Lower lobe of right lung (tissue), 2 donors: ENCODE measurements around the gene PDLIM4. TPM values are rescaled to one million over a fixed set of nuclear protein-coding genes. Genes with fewer than 3 reads are reported as not detected.

Source experiments
- ATAC-seq, 2 donors: fragments of 200-7000 bp; cut with Tn5 transposase; one replicate each; pipeline ENCODE4 v1.9.1; 2020 to 2022; ENCODE audit warnings: mild to moderate bottlenecking in 2 of 2, moderate library complexity in 2 of 2
- DNase-seq: peaks from one replicate; pipeline ENCODE4 v3.0.0-alpha.2; 2020
- H3K27ac ChIP-seq: fragments of 200-600 bp; one replicate; pipeline ENCODE4 v1.8.0; 2022
- H3K27me3 ChIP-seq: fragments of 200-600 bp; one replicate; pipeline ENCODE4 v1.8.0; 2022; ENCODE audit warnings: low read depth
- H3K36me3 ChIP-seq: fragments of 200-600 bp; one replicate; pipeline ENCODE4 v1.8.0; 2022; ENCODE audit warnings: mild to moderate bottlenecking
- H3K4me1 ChIP-seq: fragments of 200-600 bp; one replicate; pipeline ENCODE4 v1.8.0; 2022
- H3K4me3 ChIP-seq: fragments of 200-600 bp; one replicate; pipeline ENCODE4 v1.8.0; 2022; ENCODE audit warnings: mild to moderate bottlenecking
- H3K9me3 ChIP-seq: fragments of 200-600 bp; one replicate; pipeline ENCODE4 v1.8.0; 2022
- intact Hi-C: fragments of 100-400 bp; cut with DNase I; formaldehyde crosslinking; loops from one replicate; pipeline ENCODE4 v1.11.0; 2022
- total RNA-seq: library from RNA; stranded (reverse); fragmentation: NEBNext Ultra II Directional; extraction: Animal tissue kit (Norgen Biotek cat#: 25700); gene quantifications from one replicate; pipeline ENCODE4 v1.2.1, GENCODE V29; 2021
- TF ChIP-seq, protein P1 (sequence below): fragments of 200-600 bp; IDR thresholded peaks from one replicate; pipeline ENCODE4 v1.8.0; 2022; ENCODE audit warnings: antibody characterized with exemption, mild to moderate bottlenecking
- donor health status: DM: no; HTN: yes; CAD: no; lungs with severe emphysema.

Gene PDLIM4
- total RNA-seq, 1 donor from 2014 or later, result 6.7 TPM

DNA sequence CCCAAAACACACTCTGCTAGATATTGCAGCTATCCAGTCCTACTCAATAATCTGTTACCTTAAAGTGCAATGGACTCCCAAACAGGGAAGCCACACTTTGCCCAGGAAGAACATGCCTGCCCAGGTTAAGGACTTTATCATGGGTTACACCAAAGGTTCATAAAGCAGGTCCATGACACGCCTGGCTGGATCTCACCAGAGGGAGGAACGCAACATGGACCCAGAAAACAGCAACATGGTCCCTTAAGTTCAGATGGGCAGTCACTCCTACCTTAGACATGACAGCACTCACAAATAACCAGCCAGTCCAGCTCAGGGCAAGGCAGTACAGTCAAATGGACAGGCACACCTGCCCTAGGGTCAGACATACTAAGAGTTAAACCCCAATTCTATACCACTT, 33.6 kb upstream of the PDLIM4 start:
- peaks cover 55% of the 10 kb centered on the region for H3K4me1 ChIP-seq

DNA sequence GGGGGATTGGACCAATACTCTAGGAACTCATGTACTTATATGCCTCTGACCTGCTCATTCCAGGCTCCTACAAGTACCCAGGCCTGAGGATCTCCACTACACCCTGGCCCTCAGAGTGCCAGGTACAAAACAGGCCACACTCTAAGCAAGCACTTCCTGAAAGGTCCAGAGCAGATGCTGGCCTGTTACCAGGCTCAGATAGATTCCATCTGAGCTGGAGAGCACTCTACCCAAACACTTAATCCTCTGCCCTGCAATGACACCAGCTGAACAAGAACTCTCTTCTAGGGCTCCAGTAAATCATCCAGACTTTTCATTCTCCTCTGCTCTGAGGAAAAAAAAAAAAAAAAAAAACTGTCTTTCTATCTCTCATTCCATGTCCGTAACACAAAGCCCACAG, 32.8 kb upstream of the PDLIM4 start:
- peak overlapping the region; percentile 69 for H3K27ac ChIP-seq
- ATAC-seq, result peak; percentile 60 to 61
- no peaks in the 10 kb centered on the region for H3K9me3 ChIP-seq
- no peaks in the 10 kb centered on the region for H3K27me3 ChIP-seq
- TF ChIP-seq, protein P1, sequence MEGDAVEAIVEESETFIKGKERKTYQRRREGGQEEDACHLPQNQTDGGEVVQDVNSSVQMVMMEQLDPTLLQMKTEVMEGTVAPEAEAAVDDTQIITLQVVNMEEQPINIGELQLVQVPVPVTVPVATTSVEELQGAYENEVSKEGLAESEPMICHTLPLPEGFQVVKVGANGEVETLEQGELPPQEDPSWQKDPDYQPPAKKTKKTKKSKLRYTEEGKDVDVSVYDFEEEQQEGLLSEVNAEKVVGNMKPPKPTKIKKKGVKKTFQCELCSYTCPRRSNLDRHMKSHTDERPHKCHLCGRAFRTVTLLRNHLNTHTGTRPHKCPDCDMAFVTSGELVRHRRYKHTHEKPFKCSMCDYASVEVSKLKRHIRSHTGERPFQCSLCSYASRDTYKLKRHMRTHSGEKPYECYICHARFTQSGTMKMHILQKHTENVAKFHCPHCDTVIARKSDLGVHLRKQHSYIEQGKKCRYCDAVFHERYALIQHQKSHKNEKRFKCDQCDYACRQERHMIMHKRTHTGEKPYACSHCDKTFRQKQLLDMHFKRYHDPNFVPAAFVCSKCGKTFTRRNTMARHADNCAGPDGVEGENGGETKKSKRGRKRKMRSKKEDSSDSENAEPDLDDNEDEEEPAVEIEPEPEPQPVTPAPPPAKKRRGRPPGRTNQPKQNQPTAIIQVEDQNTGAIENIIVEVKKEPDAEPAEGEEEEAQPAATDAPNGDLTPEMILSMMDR, result no peak
- H3K4me1 ChIP-seq, result peaks cover 55% of the 10 kb centered on the region
- intact Hi-C loops, result no loop called here
- no peaks in the 10 kb centered on the region for H3K36me3 ChIP-seq
- H3K4me3 ChIP-seq, result peak overlapping the region; percentile 89
- DNase-seq, result no peak

More for the DNA sequence above, 33.6 kb upstream of the PDLIM4 start:
- TF ChIP-seq, protein P1, result no peak
- H3K36me3 ChIP-seq, result no peaks in the 10 kb centered on the region
- H3K27me3 ChIP-seq, result no peaks in the 10 kb centered on the region
- no peaks in the 10 kb centered on the region for H3K9me3 ChIP-seq
- no peak for ATAC-seq
- no peak for DNase-seq
- H3K27ac ChIP-seq, result peak overlapping the region; percentile 69
- H3K4me3 ChIP-seq, result no peak overlapping the region
- intact Hi-C loops, result no loop called here

DNA sequence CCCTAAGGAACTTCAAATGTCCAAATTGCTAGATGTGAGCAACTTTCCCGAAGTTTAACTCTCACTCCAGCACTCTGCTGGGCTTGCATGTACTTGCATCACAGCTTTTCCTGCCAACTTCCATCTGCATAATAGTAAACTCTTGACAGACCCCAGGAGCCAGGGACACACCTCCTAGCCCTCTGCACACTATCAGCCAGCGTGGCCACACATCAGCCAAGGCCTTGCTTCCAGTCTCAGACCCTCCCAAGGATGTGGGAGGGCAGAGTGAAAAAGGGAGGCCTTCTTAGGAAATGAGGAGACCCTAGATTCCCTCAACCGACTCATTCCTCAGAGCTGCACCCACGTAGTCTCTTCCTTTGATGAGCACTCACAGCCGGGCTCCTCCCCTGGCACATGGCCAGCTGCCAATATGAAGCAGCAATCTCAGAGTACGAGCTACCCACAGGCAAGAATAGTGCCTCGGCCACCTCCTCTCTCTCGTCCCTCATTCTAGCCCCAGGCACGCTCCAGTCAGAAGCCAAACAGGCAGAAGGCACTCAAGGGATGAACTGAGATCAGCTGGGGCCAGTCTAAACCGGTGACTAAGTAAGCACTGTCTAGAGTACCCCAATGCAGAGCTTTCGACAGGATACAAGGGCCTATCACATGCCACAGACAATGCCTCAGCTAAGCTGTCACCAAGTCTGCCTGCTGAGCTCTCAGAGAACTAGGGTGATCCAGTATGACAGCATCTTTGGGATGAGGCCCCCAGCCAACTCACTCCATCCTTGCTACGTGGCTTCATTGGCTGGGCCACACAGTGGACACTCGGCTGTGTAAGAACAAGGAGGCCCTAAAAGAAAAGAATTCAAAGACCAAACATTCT, 32.1 kb upstream of the PDLIM4 start:
- H3K4me3 ChIP-seq, result peak overlapping the region; percentile 89

DNA sequence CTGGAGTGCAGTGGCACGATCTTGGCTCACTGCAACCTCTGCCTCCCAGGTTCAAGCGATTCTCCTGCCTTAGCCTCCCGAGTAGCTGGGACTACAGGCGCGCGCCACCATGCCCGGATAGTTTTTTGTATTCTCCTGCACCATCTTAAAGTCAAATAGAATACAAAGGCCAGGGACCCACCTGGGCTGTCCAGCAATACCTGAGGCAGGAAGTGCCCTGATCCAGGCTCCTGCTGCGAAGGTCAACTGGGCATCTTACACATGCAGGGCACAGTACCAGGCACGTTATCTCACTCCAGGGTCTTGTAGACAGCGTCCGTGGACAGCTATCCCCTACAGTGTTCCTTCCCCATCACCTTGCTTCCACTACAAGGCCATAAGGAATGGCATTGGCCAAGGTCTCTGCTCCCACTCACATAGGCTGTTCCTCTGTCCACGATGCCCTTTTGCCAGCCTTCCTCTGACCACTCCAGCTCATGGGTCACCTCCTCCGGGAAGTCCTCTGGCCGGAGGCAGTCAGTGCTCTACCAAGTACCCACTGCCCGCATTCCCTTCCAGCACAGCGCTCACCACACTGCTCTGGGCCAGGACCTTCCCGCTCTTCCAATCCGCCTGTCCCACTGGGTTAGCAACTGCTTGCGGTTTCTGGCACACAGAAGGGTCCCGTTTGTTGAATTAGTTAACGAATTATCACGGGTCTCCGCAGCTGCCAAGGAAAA, 30.8 kb upstream of the PDLIM4 start:
- Histone ChIP-seq H3K27me3 (no peaks in the 10 kb centered on the region), H3K36me3 (no peaks in the 10 kb centered on the region), H3K9me3 (no peaks in the 10 kb centered on the region), H3K4me3 (peak overlapping the region; percentile 89), H3K27ac (peak overlapping the region; percentile 94), H3K4me1 (peaks cover 55% of the 10 kb centered on the region)
- intact Hi-C loops, result no loop called here
- peak; percentile 27 to 37 for ATAC-seq
- DNase-seq, result no peak
- TF ChIP-seq, protein P1, result no peak

More for the DNA sequence above, 32.1 kb upstream of the PDLIM4 start:
- Histone ChIP-seq H3K36me3 (no peaks in the 10 kb centered on the region), H3K27ac (peak overlapping the region; percentile 69), H3K27me3 (no peaks in the 10 kb centered on the region), H3K4me1 (peaks cover 55% of the 10 kb centered on the region), H3K9me3 (no peaks in the 10 kb centered on the region)
- no peak for ATAC-seq
- intact Hi-C loops, result no loop called here
- TF ChIP-seq, protein P1, result no peak
- DNase-seq, result no peak

DNA sequence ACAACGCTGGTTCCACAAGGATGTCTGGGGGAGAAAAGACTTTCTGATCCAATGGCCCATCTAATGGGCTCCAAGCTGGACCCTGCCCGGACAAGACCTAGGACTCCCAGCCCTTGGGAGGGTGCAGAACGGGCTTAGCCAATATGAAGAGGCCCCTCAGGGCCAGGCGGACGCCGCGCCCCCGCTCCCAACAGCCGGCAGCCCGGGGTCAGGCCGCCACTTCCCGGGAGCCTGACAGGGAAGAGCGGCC, 30.3 kb upstream of the PDLIM4 start:
- DNase-seq (no peak), ATAC-seq (no peak)
- Histone ChIP-seq H3K27ac (peak overlapping the region; percentile 94), H3K27me3 (no peaks in the 10 kb centered on the region), H3K9me3 (no peaks in the 10 kb centered on the region), H3K36me3 (no peaks in the 10 kb centered on the region), H3K4me1 (peaks cover 53% of the 10 kb centered on the region), H3K4me3 (peak overlapping the region; percentile 89)
- intact Hi-C loops, result no loop called here
- TF ChIP-seq, protein P1, result no peak
